AG08396 (cell line): Measurements from ENCODE around the gene CKS2.
"Not testable (repeated sequence)": the region's sequence is repeated elsewhere in the genome, so short reads cannot be mapped to it uniquely, and the experiment has no call there.

Experiments used
- DNase-seq: peaks from one replicate; pipeline ENCODE4 v3.0.0; 2012; ENCODE audit warnings: low spot score, mixed read lengths

The CKS2 gene

GRCh38 chr9:89311346-89312221, 589 bp downstream of the CKS2 start:
- DNase-seq = no peak

GRCh38 chr9:89312222-89312571, 1.2 kb downstream of the CKS2 start:
- DNase-seq = no peak

DNA sequence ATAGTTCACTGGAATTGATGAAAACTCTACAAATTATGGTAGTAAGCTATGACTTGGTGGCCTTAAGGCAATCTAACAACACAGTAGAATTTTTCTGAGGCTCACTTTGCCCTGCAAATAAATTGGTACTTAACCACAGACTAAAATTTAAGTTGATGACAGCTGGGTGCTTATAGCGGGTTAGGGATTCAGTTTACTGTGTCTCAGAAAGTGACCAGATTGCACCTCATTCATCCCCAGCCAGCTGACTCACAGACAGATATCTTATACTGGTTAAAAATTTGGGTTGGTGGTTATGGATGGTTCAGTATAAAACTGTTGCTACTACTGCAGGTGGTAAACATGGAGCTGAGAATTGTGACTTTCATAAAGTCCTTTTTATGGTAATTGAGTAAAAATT, 2.8 kb downstream of the CKS2 start:
- DNase-seq = no peak

DNA sequence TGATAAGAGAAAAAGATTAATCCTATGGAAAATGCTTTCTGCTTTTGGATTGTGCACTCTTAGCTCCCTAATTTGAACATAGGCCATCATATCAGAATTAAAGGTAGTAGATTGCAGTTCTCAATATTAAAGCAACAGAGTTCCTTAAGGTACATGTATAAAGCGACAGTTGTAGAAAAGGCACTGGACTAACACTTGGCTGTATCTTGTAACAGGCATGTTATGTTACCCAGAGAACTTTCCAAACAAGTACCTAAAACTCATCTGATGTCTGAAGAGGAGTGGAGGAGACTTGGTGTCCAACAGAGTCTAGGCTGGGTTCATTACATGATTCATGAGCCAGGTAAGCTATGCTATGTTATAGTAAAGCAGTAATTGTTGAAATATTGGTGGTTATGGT, 4.0 kb downstream of the CKS2 start:
- DNase-seq = no peak

DNA sequence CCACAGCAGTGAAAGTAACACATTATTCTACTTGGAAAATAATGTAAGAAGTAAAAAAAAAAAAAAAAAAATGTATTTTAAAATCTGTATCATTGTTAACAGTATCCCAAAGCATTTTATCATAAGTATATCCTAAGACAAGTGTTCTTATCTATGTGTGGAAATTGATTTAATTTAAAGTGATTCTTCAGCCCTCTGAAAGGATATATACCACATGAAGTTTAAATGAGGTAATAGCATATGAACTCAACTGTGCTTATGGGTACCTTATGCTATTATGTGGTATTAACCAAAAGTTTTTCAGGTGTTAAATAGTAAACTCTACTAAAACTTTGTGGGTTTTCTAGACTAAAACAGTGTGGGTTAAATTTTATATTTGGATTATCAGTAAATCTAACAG, 4.5 kb downstream of the CKS2 start:
- DNase-seq = no peak

DNA sequence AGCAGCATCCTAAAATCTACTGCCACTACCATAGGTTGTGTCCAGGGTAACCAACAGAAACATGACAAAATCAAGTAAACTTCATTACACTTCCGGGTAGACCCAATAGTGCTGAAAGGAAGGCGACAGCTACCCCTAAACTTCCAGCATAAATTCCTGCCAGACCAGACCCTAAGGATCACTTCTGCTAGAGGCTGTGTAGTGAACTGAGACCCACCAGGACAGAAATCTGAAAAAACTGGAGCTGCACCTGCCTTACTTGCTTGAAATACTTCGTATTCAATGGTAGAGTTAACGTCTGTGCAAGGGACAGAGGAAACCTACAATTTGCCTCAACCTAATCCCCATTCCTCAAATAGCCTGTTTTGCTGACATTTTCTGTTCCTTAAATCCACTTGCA, 6.3 kb downstream of the CKS2 start:
- no peak for DNase-seq

GRCh38 chr9:89318123-89319014, 7.4 kb downstream of the CKS2 start, which contains the start of gene SECISBP2:
Gene SECISBP2, plus strand, starts transcription at chr9:89318500. Its CDS starts 77 bp downstream, at chr9:89318577.
- DNase-seq = peak; percentile 94

GRCh38 chr9:89319015-89319905, 8.3 kb downstream of the CKS2 start:
- no peak for DNase-seq

DNA sequence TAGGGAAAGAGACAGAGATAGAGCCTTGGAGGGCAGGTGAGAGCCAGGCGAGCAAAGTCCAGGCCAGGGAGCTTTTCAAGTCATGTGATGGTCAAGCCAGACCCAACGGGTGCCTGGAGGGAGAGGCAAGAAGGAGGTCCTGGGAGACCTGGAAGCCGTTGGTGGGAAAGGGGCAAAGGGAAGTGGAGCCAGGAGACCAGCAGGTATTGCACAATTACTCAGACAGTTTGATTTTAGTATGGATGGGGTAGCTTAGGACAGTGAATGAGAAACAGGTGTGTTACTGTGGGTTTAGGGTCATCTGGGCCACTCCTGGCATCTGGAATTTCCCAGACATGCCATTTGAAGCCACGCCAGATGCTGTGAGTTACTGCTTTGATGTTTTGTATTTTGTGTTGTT, 12.4 kb downstream of the CKS2 start:
- DNase-seq = no peak

- no peak for DNase-seq
Measured at GRCh38 chr9:89325733-89326132, 14.7 kb downstream of the CKS2 start.

GRCh38 chr9:89328064-89328463, 17.1 kb downstream of the CKS2 start:
- DNase-seq = no peak

GRCh38 chr9:89329917-89330316, 18.9 kb downstream of the CKS2 start:
- DNase-seq = no peak

DNA sequence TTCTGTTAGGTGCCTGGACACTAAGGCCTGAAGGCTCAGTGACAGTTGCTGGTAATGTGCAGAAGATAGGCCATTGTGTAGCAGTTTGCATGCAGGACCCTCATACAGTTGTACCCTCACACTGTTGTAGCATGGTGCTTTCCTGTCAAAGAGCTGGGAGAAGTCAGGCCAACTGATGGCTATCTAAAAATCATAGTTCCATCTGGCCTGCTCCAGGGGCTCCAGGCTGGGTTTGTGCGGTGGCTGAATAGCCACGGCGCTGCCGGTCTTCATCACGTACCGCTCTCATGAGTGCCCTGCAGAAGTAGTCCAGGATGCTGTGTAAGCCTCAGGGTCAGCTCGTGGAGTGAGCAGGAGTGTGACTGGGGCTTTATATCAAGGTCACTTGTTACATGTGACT, 19.5 kb downstream of the CKS2 start:
- no peak for DNase-seq

DNA sequence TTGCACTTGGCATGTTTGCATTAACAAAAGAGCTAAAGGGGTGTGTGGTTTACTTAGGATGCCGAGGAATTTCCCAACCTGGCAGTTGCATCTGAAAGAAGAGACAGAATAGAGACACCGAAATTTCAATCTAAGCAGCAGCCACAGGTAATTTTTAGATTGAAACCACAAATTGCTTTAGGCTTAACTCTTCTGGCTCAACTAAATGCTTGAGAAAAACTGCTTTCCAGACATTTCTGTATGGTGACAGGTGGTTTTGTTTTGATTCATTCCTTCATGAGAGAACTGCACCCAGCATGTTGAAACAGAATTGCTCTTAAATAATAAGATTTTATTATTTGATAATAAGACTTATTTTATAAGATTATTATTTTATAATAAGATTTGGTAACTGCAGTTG, 28.8 kb downstream of the CKS2 start:
- DNase-seq = no peak

GRCh38 chr9:89340332-89340731, 29.3 kb downstream of the CKS2 start:
- DNase-seq = no peak

- DNase-seq = no peak
Measured at GRCh38 chr9:89342213-89342612, 31.2 kb downstream of the CKS2 start.

DNA sequence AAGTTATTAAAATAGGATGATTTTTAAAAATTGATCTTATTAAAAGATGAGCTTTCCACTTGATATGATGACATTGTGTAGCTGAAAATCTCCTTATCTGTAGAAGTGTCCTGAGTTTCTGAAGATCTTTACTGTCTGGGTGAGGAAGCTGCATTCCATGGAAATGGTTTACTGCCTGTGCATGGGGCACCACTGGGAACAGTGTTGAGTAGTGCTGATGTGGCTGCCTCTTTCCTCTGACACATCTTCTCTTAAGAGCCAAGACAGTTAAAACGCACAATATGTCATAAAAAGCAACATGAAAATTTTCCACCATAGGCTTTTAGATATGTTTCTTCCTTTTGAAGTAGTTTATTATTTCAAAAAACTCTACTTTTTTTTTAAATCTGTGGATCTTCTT, 32.0 kb downstream of the CKS2 start:
- DNase-seq = no peak

DNA sequence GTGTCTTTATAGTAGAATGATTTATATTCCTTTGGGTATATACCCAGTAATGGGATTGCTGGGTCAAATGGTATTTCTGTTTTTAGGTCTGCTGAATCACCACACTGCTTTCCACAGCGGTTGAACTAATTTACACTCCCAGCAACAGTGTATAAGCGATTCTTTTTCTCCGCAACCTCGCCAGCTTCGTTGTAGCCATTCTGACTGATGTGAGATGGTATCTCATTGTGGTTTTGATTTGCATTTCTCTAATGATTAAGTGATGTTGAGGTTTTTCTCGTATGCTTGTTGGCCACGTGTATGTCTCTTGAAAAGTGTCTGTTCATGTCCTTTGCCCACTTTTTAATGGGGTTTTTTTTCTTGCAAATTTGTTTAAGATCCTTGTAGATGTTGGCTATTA, 32.8 kb downstream of the CKS2 start:
- not testable (repeated sequence) for DNase-seq

DNA sequence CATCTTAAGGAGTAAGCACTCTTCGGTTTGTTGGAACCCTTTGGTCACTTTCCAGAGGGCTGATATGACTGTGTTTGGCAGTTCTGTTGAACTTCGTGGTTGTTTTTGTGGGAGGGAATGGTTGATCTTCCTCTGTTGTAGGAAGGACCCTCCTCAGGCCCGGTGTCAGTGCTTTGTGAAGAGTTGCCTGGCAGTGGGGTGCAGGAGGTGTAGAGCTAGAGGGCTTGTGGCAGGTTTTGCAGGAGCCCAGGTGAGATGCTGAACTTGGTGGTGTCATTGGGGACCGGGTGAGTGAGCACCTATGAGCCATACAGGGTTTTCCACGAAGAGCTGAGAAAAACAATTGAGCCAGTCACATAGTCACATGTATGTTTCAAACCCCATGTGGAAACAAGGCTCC, 34.5 kb downstream of the CKS2 start:
- DNase-seq = no peak

GRCh38 chr9:89346696-89347095, 35.7 kb downstream of the CKS2 start:
- DNase-seq = no peak

DNA sequence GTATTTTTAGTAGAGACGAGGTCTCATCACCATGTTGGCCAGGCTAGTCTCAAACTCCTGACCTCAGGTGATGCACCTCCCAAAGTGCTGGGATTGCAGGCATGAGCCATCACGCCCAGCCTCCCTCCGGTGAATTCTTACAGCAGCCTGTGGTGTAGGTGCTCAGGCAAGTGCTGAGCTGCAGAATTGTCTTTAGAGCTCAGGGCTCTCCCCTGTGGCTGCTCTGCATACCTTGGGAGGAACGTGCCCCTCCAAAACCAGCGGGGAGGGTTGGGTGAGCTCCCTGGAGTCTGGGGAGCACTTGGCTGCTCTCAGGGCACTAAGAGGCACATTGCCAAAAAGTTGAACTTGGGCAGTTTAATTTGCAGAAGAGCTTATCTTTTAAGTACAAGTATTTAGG, 36.7 kb downstream of the CKS2 start:
- no peak for DNase-seq

- no peak for DNase-seq
Measured at GRCh38 chr9:89349607-89350006, 38.6 kb downstream of the CKS2 start.
